HG03469 (cell line): ENCODE measurements around the gene S100A6.

Experiments
- ATAC-seq: cut with Tn5 transposase; IDR thresholded peaks from one replicate; pipeline ENCODE4 v1.9.1; 2021; ENCODE audit warnings: mild to moderate bottlenecking, moderate library complexity, moderate number of reproducible peaks; ENCODE audit not compliant: unreplicated experiment

S100A6 gene

GRCh38 chr1:153546796-153547559, 11.2 kb upstream of the S100A6 start:
- no peak for ATAC-seq

- no peak for ATAC-seq
Observed at GRCh38 chr1:153546371-153546770, 10.6 kb upstream of the S100A6 start.

GRCh38 chr1:153545067-153546055, 9.6 kb upstream of the S100A6 start, which contains the start of gene S100A4:
TSS of gene S100A4 (minus strand) at chr1:153545806. CDS start at chr1:153544794, 1,012 bp downstream.
- ATAC-seq = peak; percentile 65

- ATAC-seq = no peak
Observed at GRCh38 chr1:153544453-153545066, 8.8 kb upstream of the S100A6 start.

GRCh38 chr1:153543736-153544135, 7.9 kb upstream of the S100A6 start:
- ATAC-seq = no peak

GRCh38 chr1:153542956-153543711, 7.3 kb upstream of the S100A6 start:
- ATAC-seq = no peak

GRCh38 chr1:153541641-153542590, 6.1 kb upstream of the S100A6 start:
- ATAC-seq = no peak

GRCh38 chr1:153540394-153541361, 4.9 kb upstream of the S100A6 start, which contains the start of gene S100A5:
TSS of gene S100A5 (minus strand) at chr1:153540934. CDS start at chr1:153540191, 743 bp downstream.
- no peak for ATAC-seq

- no peak for ATAC-seq
Observed at GRCh38 chr1:153539395-153540093, 3.8 kb upstream of the S100A6 start.

- no peak for ATAC-seq
Observed at GRCh38 chr1:153538315-153538821, 2.6 kb upstream of the S100A6 start.

- no peak for ATAC-seq
Observed at GRCh38 chr1:153537376-153537730, 1.6 kb upstream of the S100A6 start.

GRCh38 chr1:153536671-153537375, 1.0 kb upstream of the S100A6 start:
- no peak for ATAC-seq

- no peak for ATAC-seq
Observed at GRCh38 chr1:153536012-153536670, 350 bp upstream of the S100A6 start.

- no peak for ATAC-seq
Observed at GRCh38 chr1:153534925-153535241, 908 bp downstream of the S100A6 start.

- no peak for ATAC-seq
Observed at GRCh38 chr1:153534226-153534924, 1.4 kb downstream of the S100A6 start.
